CD4-positive, CD25-positive, alpha-beta regulatory T cell (primary cell): ENCODE results near the gene KHDRBS2. TPM values are rescaled to one million over a fixed set of nuclear protein-coding genes. Genes with fewer than 3 reads are reported as not detected.

ENCODE experiments used
- ATAC-seq, 2 donors: fragments of 150-1000 bp; cut with Tn5 transposase; one replicate each; pipeline ENCODE4 v1.10.0; 2021; ENCODE audit warnings: low read depth in 2 of 2, moderate number of reproducible peaks in 2 of 2, moderate library complexity in 1 of 2
- DNase-seq, 3 donors: peaks; one replicate each; pipeline versions ENCODE4 v3.0.0 to v3.0.0-alpha.2; 2012 to 2022; ENCODE audit warnings: mixed read lengths in 1 of 3
- H3K27ac ChIP-seq: one replicate; pipeline ENCODE4 v1.7.0; 2013; ENCODE audit warnings: mild to moderate bottlenecking, low read length; ENCODE audit not compliant: insufficient read depth, poor library complexity, severe bottlenecking
- H3K27me3 ChIP-seq: one replicate; pipeline ENCODE4 v1.7.0; 2013; ENCODE audit warnings: low read length; ENCODE audit not compliant: control insufficient read depth, insufficient read depth
- H3K36me3 ChIP-seq: one replicate; pipeline ENCODE4 v1.7.0; 2013; ENCODE audit warnings: mild to moderate bottlenecking, low read length, moderate library complexity; ENCODE audit not compliant: control insufficient read depth, insufficient read depth
- H3K4me1 ChIP-seq: 2 replicates; pipeline ENCODE4 v1.7.0; 2013; ENCODE audit warnings: mild to moderate bottlenecking, low read length; ENCODE audit not compliant: insufficient read depth, control insufficient read depth, poor library complexity, severe bottlenecking
- H3K4me3 ChIP-seq: one replicate; pipeline ENCODE4 v1.7.0; 2013; ENCODE audit warnings: low read depth, mild to moderate bottlenecking, low read length, moderate library complexity
- H3K9me3 ChIP-seq, 2 experiments: 1 replicate in 1 of 2; 2 replicates in 1 of 2; pipeline ENCODE4 v1.7.0; 2013; ENCODE audit warnings: low read length in 2 of 2, mild to moderate bottlenecking in 1 of 2, moderate library complexity in 1 of 2; ENCODE audit not compliant: control insufficient read depth in 2 of 2
- H3K27ac Mint-ChIP-seq, 3 donors: one replicate each; pipeline ENCODE4 v1.8.0; 2020 to 2022; ENCODE audit warnings: mild to moderate bottlenecking in 3 of 3, mixed read lengths in 3 of 3, moderate library complexity in 2 of 3
- H3K27me3 Mint-ChIP-seq: one replicate; pipeline ENCODE4 v1.8.0; 2022; ENCODE audit warnings: mild to moderate bottlenecking, mixed read lengths
- H3K36me3 Mint-ChIP-seq: one replicate; pipeline ENCODE4 v1.8.0; 2020; ENCODE audit warnings: mixed read lengths
- H3K4me1 Mint-ChIP-seq, 4 donors: one replicate each; pipeline ENCODE4 v1.8.0; 2020 to 2022; ENCODE audit warnings: mixed read lengths in 4 of 4, mild to moderate bottlenecking in 1 of 4
- H3K4me3 Mint-ChIP-seq, 4 donors: one replicate each; pipeline ENCODE4 v1.8.0; 2020 to 2022; ENCODE audit warnings: mild to moderate bottlenecking in 4 of 4, mixed read lengths in 4 of 4, moderate library complexity in 3 of 4
- H3K9me3 Mint-ChIP-seq, 7 donors: one replicate each; pipeline ENCODE4 v1.8.0; 2020 to 2022; ENCODE audit warnings: mixed read lengths in 7 of 7, mild to moderate bottlenecking in 3 of 7, moderate library complexity in 2 of 7
- polyA plus RNA-seq, 4 donors: library from polyadenylated mRNA; unstranded; fragments of 300-500 nt; fragmentation: Illumina TruSeq; gene quantifications; one replicate each; pipeline ENCODE4 v1.2.3, GENCODE V29; 2021
- total RNA-seq: library from RNA; stranded (reverse); gene quantifications from one replicate; pipeline ENCODE4 v1.2.3, GENCODE V29; 2022

The KHDRBS2 gene
- total and polyA plus RNA-seq, 5 donors from 2014 or later, result not detected

- Mint-ChIP-seq H3K4me1 (peaks cover 0 to 6% (median 0%) of the 10 kb centered on the region in 4 donors), H3K4me3 (no peak overlapping the region)
- no peaks in the 10 kb centered on the region for H3K36me3 ChIP-seq
Measured at GRCh38 chr6:62013719-62014118, 272.3 kb downstream of the KHDRBS2 start.

DNA sequence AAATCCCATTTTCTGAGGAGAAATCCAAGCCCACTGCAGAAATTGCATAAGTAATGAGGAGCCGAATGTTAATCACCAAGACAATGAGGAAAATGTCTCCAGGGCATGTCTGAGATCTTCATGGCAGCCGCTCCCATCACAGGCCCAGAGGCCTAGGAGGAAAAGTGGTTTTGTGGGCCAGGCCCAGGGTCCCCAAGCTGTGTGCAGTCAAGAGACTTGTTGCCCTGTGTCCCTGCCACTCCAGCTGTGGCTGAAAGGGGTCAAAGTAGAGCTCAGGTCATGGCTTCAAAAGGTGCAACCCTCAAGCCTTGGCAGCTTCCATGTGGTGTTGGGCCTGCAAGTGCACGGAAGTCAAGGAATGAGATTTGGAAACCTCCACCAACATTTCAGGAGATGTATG, 276.6 kb downstream of the KHDRBS2 start:
- Mint-ChIP-seq H3K36me3 (no peaks in the 10 kb centered on the region), H3K4me3 (no peak overlapping the region), H3K27ac (no peak overlapping the region), H3K27me3 (no peaks in the 10 kb centered on the region), H3K4me1 (peaks cover 0 to 6% (median 0%) of the 10 kb centered on the region in 4 donors), H3K9me3 (peaks cover 1 to 24% (median 8%) of the 10 kb centered on the region in 7 donors)
- no peaks in the 10 kb centered on the region for H3K4me1 ChIP-seq
- H3K27me3 ChIP-seq, result no peaks in the 10 kb centered on the region
- no peak for DNase-seq
- H3K36me3 ChIP-seq, result no peaks in the 10 kb centered on the region
- ATAC-seq, result no peak
- no peak overlapping the region for H3K27ac ChIP-seq
- no peak overlapping the region for H3K4me3 ChIP-seq
- peaks cover 0 to 2% of the 10 kb centered on the region in 2 experiments for H3K9me3 ChIP-seq

More at GRCh38 chr6:62013719-62014118, 272.3 kb downstream of the KHDRBS2 start:
- no peaks in the 10 kb centered on the region for H3K27me3 Mint-ChIP-seq
- no peak overlapping the region for H3K4me3 ChIP-seq
- H3K9me3 ChIP-seq, result peaks cover 0 to 2% of the 10 kb centered on the region in 2 experiments
- no peak for ATAC-seq
- H3K9me3 Mint-ChIP-seq, result peaks cover 1 to 14% (median 4%) of the 10 kb centered on the region in 7 donors
- no peaks in the 10 kb centered on the region for H3K36me3 Mint-ChIP-seq
- no peaks in the 10 kb centered on the region for H3K4me1 ChIP-seq
- H3K27ac Mint-ChIP-seq, result no peak overlapping the region
- H3K27ac ChIP-seq, result no peak overlapping the region
- H3K27me3 ChIP-seq, result no peaks in the 10 kb centered on the region
- no peak for DNase-seq

GRCh38 chr6:61989616-61990015, 296.4 kb downstream of the KHDRBS2 start:
- ATAC-seq (no peak), DNase-seq (no peak)
- Mint-ChIP-seq H3K27me3 (no peaks in the 10 kb centered on the region), H3K27ac (no peak overlapping the region), H3K36me3 (no peaks in the 10 kb centered on the region), H3K4me1 (no peaks in the 10 kb centered on the region), H3K9me3 (peaks cover 0 to 40% (median 10%) of the 10 kb centered on the region in 7 donors), H3K4me3 (no peak overlapping the region)
- peaks cover 2 to 4% of the 10 kb centered on the region in 2 experiments for H3K9me3 ChIP-seq
- H3K4me1 ChIP-seq, result no peaks in the 10 kb centered on the region
- no peaks in the 10 kb centered on the region for H3K36me3 ChIP-seq
- no peaks in the 10 kb centered on the region for H3K27me3 ChIP-seq
- no peak overlapping the region for H3K4me3 ChIP-seq
- H3K27ac ChIP-seq, result no peak overlapping the region

- Histone ChIP-seq H3K4me1 (no peaks in the 10 kb centered on the region), H3K27me3 (no peaks in the 10 kb centered on the region), H3K9me3 (peaks cover 0 to 2% of the 10 kb centered on the region in 2 experiments), H3K36me3 (no peaks in the 10 kb centered on the region), H3K27ac (no peak overlapping the region), H3K4me3 (no peak overlapping the region)
- H3K9me3 Mint-ChIP-seq, result peaks cover 0 to 22% (median 2%) of the 10 kb centered on the region in 7 donors
- H3K4me1 Mint-ChIP-seq, result no peaks in the 10 kb centered on the region
- ATAC-seq (no peak), DNase-seq (no peak)
- H3K27me3 Mint-ChIP-seq, result no peaks in the 10 kb centered on the region
- no peak overlapping the region for H3K27ac Mint-ChIP-seq
- no peaks in the 10 kb centered on the region for H3K36me3 Mint-ChIP-seq
- no peak overlapping the region for H3K4me3 Mint-ChIP-seq
Measured at GRCh38 chr6:61980622-61981021, 305.4 kb downstream of the KHDRBS2 start.

DNA sequence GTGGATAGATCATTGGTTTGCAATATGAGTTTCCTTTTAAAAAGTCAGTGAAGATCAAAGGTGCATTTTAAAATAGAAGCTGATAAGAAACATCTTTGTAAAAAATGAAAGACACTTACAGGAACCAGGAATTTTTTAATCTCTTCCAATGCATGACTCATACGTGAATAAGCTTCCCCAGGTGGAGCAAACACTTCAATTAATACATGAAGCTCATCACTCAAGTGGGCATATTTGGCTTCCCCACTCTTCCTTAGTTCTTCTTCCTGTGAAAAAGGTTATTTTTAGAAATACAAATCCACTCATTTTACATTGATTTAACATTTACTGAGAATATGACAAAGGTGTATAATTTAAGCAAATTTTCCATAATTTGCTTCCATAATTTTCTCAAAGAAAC, 308.1 kb downstream of the KHDRBS2 start:
- H3K4me1 ChIP-seq, result no peaks in the 10 kb centered on the region

GRCh38 chr6:61977099-61977498, 308.9 kb downstream of the KHDRBS2 start:
- H3K36me3 Mint-ChIP-seq, result no peaks in the 10 kb centered on the region
- H3K27me3 ChIP-seq, result no peaks in the 10 kb centered on the region
- H3K27ac Mint-ChIP-seq, result no peak overlapping the region
- peaks cover 0 to 30% (median 1%) of the 10 kb centered on the region in 7 donors for H3K9me3 Mint-ChIP-seq
- ATAC-seq (no peak), DNase-seq (no peak)
- H3K4me3 Mint-ChIP-seq, result no peak overlapping the region
- no peaks in the 10 kb centered on the region for H3K36me3 ChIP-seq
- no peaks in the 10 kb centered on the region for H3K4me1 Mint-ChIP-seq
- no peaks in the 10 kb centered on the region for H3K4me1 ChIP-seq
- no peak overlapping the region for H3K4me3 ChIP-seq
- H3K27ac ChIP-seq, result no peak overlapping the region
- H3K27me3 Mint-ChIP-seq, result no peaks in the 10 kb centered on the region
- H3K9me3 ChIP-seq, result no peaks in the 10 kb centered on the region

More for the DNA sequence above, 308.1 kb downstream of the KHDRBS2 start:
- Histone ChIP-seq H3K4me3 (no peak overlapping the region), H3K36me3 (no peaks in the 10 kb centered on the region), H3K27me3 (no peaks in the 10 kb centered on the region), H3K9me3 (no peaks in the 10 kb centered on the region), H3K27ac (no peak overlapping the region)
- Mint-ChIP-seq H3K27me3 (no peaks in the 10 kb centered on the region), H3K27ac (no peak overlapping the region), H3K9me3 (peaks cover 0 to 30% (median 1%) of the 10 kb centered on the region in 7 donors), H3K36me3 (no peaks in the 10 kb centered on the region), H3K4me1 (no peaks in the 10 kb centered on the region), H3K4me3 (no peak overlapping the region)
- DNase-seq, result no peak
- no peak for ATAC-seq

DNA sequence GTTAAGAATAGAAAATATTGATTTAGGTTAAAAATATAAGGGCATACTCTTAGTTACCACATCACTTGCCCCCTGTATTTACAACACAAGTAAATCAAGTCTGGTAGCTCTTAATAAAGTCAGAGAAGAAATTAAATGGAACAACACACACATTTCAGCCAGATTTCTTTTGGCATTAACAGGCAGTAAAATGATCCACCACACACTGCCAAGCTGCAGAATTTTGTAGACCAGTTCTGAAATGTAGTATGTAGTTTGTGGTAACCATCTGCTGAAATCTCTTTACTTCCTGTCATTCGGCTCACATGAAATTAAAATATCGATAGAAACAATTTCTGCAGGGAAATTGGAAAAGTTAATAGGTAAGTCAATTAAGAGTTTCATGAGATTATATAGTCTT, 326.8 kb downstream of the KHDRBS2 start:
- Mint-ChIP-seq H3K36me3 (no peaks in the 10 kb centered on the region), H3K4me3 (no peak overlapping the region), H3K27ac (no peak overlapping the region), H3K27me3 (no peaks in the 10 kb centered on the region), H3K9me3 (peaks cover 0 to 40% (median 12%) of the 10 kb centered on the region in 7 donors), H3K4me1 (no peaks in the 10 kb centered on the region)
- Histone ChIP-seq H3K27me3 (no peaks in the 10 kb centered on the region), H3K36me3 (no peaks in the 10 kb centered on the region), H3K9me3 (peaks cover 0 to 12% of the 10 kb centered on the region in 2 experiments), H3K4me3 (no peak overlapping the region), H3K27ac (no peak overlapping the region), H3K4me1 (no peaks in the 10 kb centered on the region)
- no peak for DNase-seq
- ATAC-seq, result no peak

- no peak overlapping the region for H3K27ac Mint-ChIP-seq
- H3K27me3 Mint-ChIP-seq, result no peaks in the 10 kb centered on the region
- no peaks in the 10 kb centered on the region for H3K36me3 Mint-ChIP-seq
- Histone ChIP-seq H3K9me3 (peaks cover 0 to 12% of the 10 kb centered on the region in 2 experiments), H3K27ac (no peak overlapping the region), H3K4me1 (no peaks in the 10 kb centered on the region), H3K27me3 (no peaks in the 10 kb centered on the region), H3K36me3 (no peaks in the 10 kb centered on the region), H3K4me3 (no peak overlapping the region)
- no peak for ATAC-seq
- H3K9me3 Mint-ChIP-seq, result peaks cover 4 to 26% (median 11%) of the 10 kb centered on the region in 7 donors
- no peak for DNase-seq
- no peaks in the 10 kb centered on the region for H3K4me1 Mint-ChIP-seq
- H3K4me3 Mint-ChIP-seq, result no peak overlapping the region
Measured at GRCh38 chr6:61953851-61954250, 332.2 kb downstream of the KHDRBS2 start.
